Liver (tissue), 9 donors: ENCODE results near the gene POLD3. TPM values are rescaled to one million over a fixed set of nuclear protein-coding genes. Genes with fewer than 3 reads are reported as not detected.
"Not testable (repeated sequence)": the region's sequence is repeated elsewhere in the genome, so short reads cannot be mapped to it uniquely, and the experiment has no call there.

Experiments used
- DNase-seq: peaks from one replicate; pipeline ENCODE4 v3.0.0-alpha.2; 2017; ENCODE audit warnings: low spot score
- H3K27ac ChIP-seq, 2 donors: one replicate each; pipeline ENCODE4 v1.7.0; 2013; ENCODE audit warnings: inconsistent platforms in 2 of 2, low read length in 2 of 2, control low read depth in 1 of 2, low read depth in 1 of 2, mild to moderate bottlenecking in 1 of 2
- H3K27me3 ChIP-seq, 4 donors: one replicate each; pipeline versions ENCODE4 v1.6.1 to v1.7.0; 2013; ENCODE audit warnings: low read length in 3 of 4, inconsistent platforms in 1 of 4, mild to moderate bottlenecking in 1 of 4, moderate library complexity in 1 of 4; ENCODE audit not compliant: control insufficient read depth in 4 of 4, insufficient read depth in 4 of 4
- H3K36me3 ChIP-seq, 4 donors: one replicate each; pipeline versions ENCODE4 v1.6.1 to v1.7.0; 2013; ENCODE audit warnings: low read length in 3 of 4, mild to moderate bottlenecking in 3 of 4, low read depth in 1 of 4, moderate library complexity in 1 of 4; ENCODE audit not compliant: control insufficient read depth in 4 of 4, insufficient read depth in 3 of 4
- H3K4me1 ChIP-seq, 4 donors: one replicate each; pipeline versions ENCODE4 v1.6.1 to v1.7.0; 2013; ENCODE audit warnings: low read length in 3 of 4, mild to moderate bottlenecking in 3 of 4, moderate library complexity in 1 of 4; ENCODE audit not compliant: control insufficient read depth in 4 of 4, insufficient read depth in 4 of 4
- H3K4me3 ChIP-seq, 3 donors: one replicate each; pipeline versions ENCODE4 v1.6.1 to v1.7.0; 2013; ENCODE audit warnings: low read length in 3 of 3, control low read depth in 1 of 3, low read depth in 1 of 3, mild to moderate bottlenecking in 1 of 3
- H3K9ac ChIP-seq, 2 donors: one replicate each; pipeline ENCODE4 v1.7.0; 2013; ENCODE audit warnings: low read length in 2 of 2, mild to moderate bottlenecking in 2 of 2, moderate library complexity in 2 of 2, control low read depth in 1 of 2, low read depth in 1 of 2
- H3K9me3 ChIP-seq, 4 donors: one replicate each; pipeline versions ENCODE4 v1.6.1 to v1.7.0; 2013; ENCODE audit warnings: low read length in 3 of 4; ENCODE audit not compliant: control insufficient read depth in 4 of 4
- ATF3 ChIP-seq: IDR thresholded peaks from 2 replicates; pipeline ENCODE4 v1.6.1; 2016; ENCODE audit warnings: antibody characterized with exemption
- CTCF ChIP-seq: fragments of 150-350 bp; IDR thresholded peaks from 2 replicates; pipeline ENCODE4 v1.5.1; 2017; ENCODE audit warnings: improper control_type of control experiment, low read depth, low read length; ENCODE audit not compliant: missing input control
- EGR1 ChIP-seq, 2 donors: IDR thresholded peaks; 2 replicates each; pipeline ENCODE4 v1.6.1; 2016 to 2018; ENCODE audit warnings: antibody characterized with exemption in 2 of 2, low read depth in 2 of 2
- FOXA1 ChIP-seq: IDR thresholded peaks from 2 replicates; pipeline ENCODE4 v1.6.1; 2016; ENCODE audit warnings: antibody characterized with exemption
- FOXA2 ChIP-seq: IDR thresholded peaks from 2 replicates; pipeline ENCODE4 v1.6.1; 2016; ENCODE audit warnings: antibody characterized with exemption
- HNF4A ChIP-seq, 2 donors: conservative IDR thresholded peaks; 2 replicates each; pipeline ENCODE4 v1.6.1; 2016; ENCODE audit warnings: antibody characterized with exemption in 2 of 2, mild to moderate bottlenecking in 2 of 2
- HNF4G ChIP-seq: IDR thresholded peaks from 2 replicates; pipeline ENCODE4 v1.6.1; 2016; ENCODE audit warnings: antibody characterized with exemption
- MAX ChIP-seq: IDR thresholded peaks from 2 replicates; pipeline ENCODE4 v1.6.1; 2016; ENCODE audit warnings: antibody characterized with exemption
- NR2F2 ChIP-seq: IDR thresholded peaks from 2 replicates; pipeline ENCODE4 v1.6.1; 2016; ENCODE audit warnings: antibody characterized with exemption
- REST ChIP-seq: IDR thresholded peaks from 2 replicates; pipeline ENCODE4 v1.6.1; 2016; ENCODE audit warnings: antibody characterized with exemption, mild to moderate bottlenecking
- RXRA ChIP-seq, 2 donors: IDR thresholded peaks; 2 replicates each; pipeline ENCODE4 v1.6.1; 2017 to 2018; ENCODE audit warnings: antibody characterized with exemption in 2 of 2, mild to moderate bottlenecking in 1 of 2
- SP1 ChIP-seq: IDR thresholded peaks from 2 replicates; pipeline ENCODE4 v1.6.1; 2018; ENCODE audit warnings: antibody characterized with exemption, mild to moderate bottlenecking
- TAF1 ChIP-seq: conservative IDR thresholded peaks from 2 replicates; pipeline ENCODE4 v1.6.1; 2016; ENCODE audit warnings: antibody characterized with exemption, mild to moderate bottlenecking
- YY1 ChIP-seq: IDR thresholded peaks from 2 replicates; pipeline ENCODE4 v1.6.1; 2016; ENCODE audit warnings: antibody characterized with exemption, mild to moderate bottlenecking
- ZBTB33 ChIP-seq: IDR thresholded peaks from 2 replicates; pipeline ENCODE4 v1.6.1; 2016; ENCODE audit warnings: antibody characterized with exemption
- WGBS: extraction: QIAGEN DNeasy Blood & Tissue Kit; methylation state at CpG from one replicate; pipeline ENCODE4 v1.1.7; 2013; 5-methylcytosine and 5-hydroxymethylcytosine counted together
- polyA plus RNA-seq, 2 donors: library from polyadenylated mRNA; stranded (reverse) in 1 of 2; unstranded in 1 of 2; fragments of 200-250 nt in 1 of 2; fragments of >200 nt in 1 of 2; fragmentation: Nextera tagmentation in 1 of 2; extraction: Ambion mirVana in 1 of 2; gene quantifications; one replicate each; pipeline versions ENCODE4 v1.2.1 to v1.2.3, GENCODE V29; 2013 to 2015
- total RNA-seq, 2 donors: library from RNA; depleted of rRNA; stranded (reverse); fragments of >200 nt; gene quantifications; one replicate each; pipeline ENCODE4 v1.2.3, GENCODE V29; 2014
- donor health status: healthy.
- donor health status: healthy.
- donor health status: healthy.
- donor health status: healthy.
- donor health status: healthy.

POLD3 gene
- total and polyA plus RNA-seq, 4 donors = 3.0 to 8.3 (median 5.0) TPM

- TF ChIP-seq FOXA1 (no peak), CTCF (no peak), RXRA (IDR thresholded peaks at IDR 0.05) (no peak), ATF3 (no peak), SP1 (no peak), ZBTB33 (no peak), TAF1 (no peak), HNF4G (no peak), NR2F2 (no peak)
- no peaks in the 10 kb centered on the region for H3K9me3 ChIP-seq
- no peak for DNase-seq
- H3K9ac ChIP-seq = no peak overlapping the region
- no peaks in the 10 kb centered on the region for H3K27me3 ChIP-seq
- no peak overlapping the region for H3K4me3 ChIP-seq
- peaks cover 0 to 2% (median under 1%) of the 10 kb centered on the region in 4 donors for H3K36me3 ChIP-seq
- H3K27ac ChIP-seq = no peak overlapping the region
- peaks cover 0 to 13% (median 4%) of the 10 kb centered on the region in 4 donors for H3K4me1 ChIP-seq
- WGBS = 97% methylated on average over 2 of the region's 2 CpGs
Observed at GRCh38 chr11:74650498-74650897, 58.1 kb downstream of the POLD3 start.

- WGBS = 88% methylated on average over 5 of the region's 5 CpGs
- H3K9me3 ChIP-seq = no peaks in the 10 kb centered on the region
- no peak for TF ChIP-seq EGR1 (IDR thresholded peaks at IDR 0.05; ENCODE audit: low read depth in 2 of 2)
- no peak for TF ChIP-seq FOXA1
- no peak for TF ChIP-seq HNF4A (conservative IDR thresholded peaks at IDR 0.05)
- no peak for TF ChIP-seq YY1
- TF ChIP-seq RXRA (IDR thresholded peaks at IDR 0.05) = no peak
- no peak for TF ChIP-seq TAF1
- TF ChIP-seq REST = no peak
- no peak for TF ChIP-seq CTCF
- no peak for TF ChIP-seq MAX
- TF ChIP-seq FOXA2 = no peak
- no peak for TF ChIP-seq ATF3
- no peak for TF ChIP-seq NR2F2
- TF ChIP-seq HNF4G = no peak
Observed at GRCh38 chr11:74654976-74655375, 62.6 kb downstream of the POLD3 start.

GRCh38 chr11:74659124-74659523 is 66.7 kb downstream of the POLD3 start:
- H3K9ac ChIP-seq, H3K27me3 ChIP-seq, H3K9me3 ChIP-seq, H3K36me3 ChIP-seq, H3K27ac ChIP-seq, H3K4me3 ChIP-seq, DNase-seq: not testable (repeated sequence)
- peaks cover 0 to 22% (median 13%) of the 10 kb centered on the region in 4 donors for H3K4me1 ChIP-seq
- 50% methylated on average over 4 of the region's 4 CpGs for WGBS

More at GRCh38 chr11:74654976-74655375, 62.6 kb downstream of the POLD3 start:
- peaks cover 0 to 3% (median 2%) of the 10 kb centered on the region in 4 donors for H3K4me1 ChIP-seq
- H3K36me3 ChIP-seq = peaks cover 0 to 2% (median under 1%) of the 10 kb centered on the region in 4 donors
- no peak overlapping the region for H3K4me3 ChIP-seq
- H3K27me3 ChIP-seq = no peaks in the 10 kb centered on the region
- H3K9ac ChIP-seq = no peak overlapping the region
- H3K27ac ChIP-seq = no peak overlapping the region
- DNase-seq = no peak
